Stimulated activated CD4-positive, alpha-beta T cell treated with anti-CD3 and anti-CD28 coated beads, TNF-alpha, amount 100 ng/mL, for 4 hours (primary cell): ENCODE results near the gene TXNL4A.
A peak's percentile ranks its signal among the peaks of the same experiment; 100 is the strongest.
"Not testable (repeated sequence)": the region's sequence is repeated elsewhere in the genome, so short reads cannot be mapped to it uniquely, and the experiment has no call there.

Source experiments
- DNase-seq, 3 experiments: peaks; one replicate each; pipeline ENCODE4 v3.0.0-alpha.2; 2020; ENCODE audit warnings: low read depth in 3 of 3

Gene TXNL4A

GRCh38 chr18:79988451-79989194, at the start of gene TXNL4A:
Gene TXNL4A (minus strand): TSS chr18:79988563. CDS start chr18:79988392, 171 bp downstream.
- peak; percentile 68 to 80 (median 68) for DNase-seq

GRCh38 chr18:80037300-80037699, 48.9 kb upstream of the TXNL4A start:
- DNase-seq: no peak

GRCh38 chr18:80035997-80036396, 47.6 kb upstream of the TXNL4A start:
- no peak for DNase-seq

- DNase-seq: no peak
Measured at GRCh38 chr18:80034852-80035406, 46.6 kb upstream of the TXNL4A start.

- peak; percentile 100 for DNase-seq
Measured at GRCh38 chr18:80034068-80034851, 45.9 kb upstream of the TXNL4A start, which contains the start of gene RBFA. Gene RBFA (plus strand): TSS chr18:80034434. CDS start chr18:80034496, 62 bp downstream.

GRCh38 chr18:80033181-80034067, 45.1 kb upstream of the TXNL4A start:
- DNase-seq: peak in 2 of 3 experiments; percentile 79

GRCh38 chr18:80029690-80030089, 41.3 kb upstream of the TXNL4A start:
- no peak for DNase-seq

GRCh38 chr18:80027719-80028118, 39.4 kb upstream of the TXNL4A start:
- DNase-seq: not testable (repeated sequence)

GRCh38 chr18:80026363-80026762, 38.0 kb upstream of the TXNL4A start:
- no peak for DNase-seq

GRCh38 chr18:80023173-80023572, 34.8 kb upstream of the TXNL4A start:
- DNase-seq: no peak

GRCh38 chr18:80022613-80023012, 34.2 kb upstream of the TXNL4A start:
- DNase-seq: no peak

GRCh38 chr18:80012714-80013113, 24.4 kb upstream of the TXNL4A start:
- no peak for DNase-seq

- not testable (repeated sequence) for DNase-seq
Measured at GRCh38 chr18:80011496-80012137, 23.3 kb upstream of the TXNL4A start.

- no peak for DNase-seq
Measured at GRCh38 chr18:80010551-80010906, 22.2 kb upstream of the TXNL4A start.

GRCh38 chr18:80009661-80010550, 21.5 kb upstream of the TXNL4A start:
- no peak for DNase-seq

GRCh38 chr18:80006724-80007123, 18.4 kb upstream of the TXNL4A start:
- no peak for DNase-seq

GRCh38 chr18:80004600-80005342, 16.4 kb upstream of the TXNL4A start:
- DNase-seq: no peak

GRCh38 chr18:80002468-80002867, 14.1 kb upstream of the TXNL4A start:
- no peak for DNase-seq

- DNase-seq: no peak
Measured at GRCh38 chr18:80000877-80001276, 12.5 kb upstream of the TXNL4A start.
